Adrenal gland (tissue), 5 donors: Measurements from ENCODE around the gene FANCE.

Source experiments
- CTCF ChIP-seq, 6 experiments: fragments of 450-650 bp in 4 of 6; fragments of 200-600 bp in 2 of 6; sonication (generic) in 1 of 6; IDR thresholded peaks; 1 replicate in 5 of 6; 2 replicates in 1 of 6; pipeline versions ENCODE4 v1.5.1 to v1.8.0; 2016 to 2021; ENCODE audit warnings: antibody characterized with exemption in 6 of 6, mild to moderate bottlenecking in 2 of 6, moderate library complexity in 1 of 6
- POLR2A ChIP-seq, 2 donors: fragments of 450-650 bp; IDR thresholded peaks; one replicate each; pipeline ENCODE4 v1.6.1; 2017; ENCODE audit warnings: antibody characterized with exemption in 2 of 2, mild to moderate bottlenecking in 2 of 2, moderate library complexity in 1 of 2
- donor health status: DM: no; HTN: no; CAD: no.

GRCh38 chr6:35506536-35506935 lies 54.4 kb downstream of the FANCE start:
- TF ChIP-seq POLR2A (IDR thresholded peaks at IDR 0.05) (no peak), CTCF (IDR thresholded peaks at IDR 0.05) (no peak)
